Left forelimb (tissue), 1 donor: ENCODE results near the gene DPYD.

ENCODE experiments used
- DNase-seq: peaks from one replicate; pipeline ENCODE4 v3.0.0-alpha.2; 2018; ENCODE audit warnings: low spot score

The DPYD gene

GRCh38 chr1:97143236-97143882 lies 777.5 kb downstream of the DPYD start:
- DNase-seq, result no peak

- DNase-seq, result no peak
These were observed 780.2 kb downstream of the DPYD start for GRCh38 chr1:97140611-97141010.

- no peak for DNase-seq
These were observed 781.3 kb downstream of the DPYD start for GRCh38 chr1:97139512-97139911.

GRCh38 chr1:97138515-97139032 lies 782.3 kb downstream of the DPYD start:
- DNase-seq, result no peak

GRCh38 chr1:97137862-97138514 lies 782.8 kb downstream of the DPYD start:
- DNase-seq, result no peak

- DNase-seq, result no peak
These were observed 783.8 kb downstream of the DPYD start for GRCh38 chr1:97136996-97137395.

- no peak for DNase-seq
These were observed 784.9 kb downstream of the DPYD start for GRCh38 chr1:97135972-97136371.

- no peak for DNase-seq
These were observed 792.4 kb downstream of the DPYD start for GRCh38 chr1:97128426-97128825.

- DNase-seq, result no peak
These were observed 797.0 kb downstream of the DPYD start for GRCh38 chr1:97123717-97124431.

GRCh38 chr1:97120806-97121205 lies 800.0 kb downstream of the DPYD start:
- no peak for DNase-seq

GRCh38 chr1:97119260-97120158 lies 801.3 kb downstream of the DPYD start:
- DNase-seq, result no peak

- DNase-seq, result no peak
These were observed 806.0 kb downstream of the DPYD start for GRCh38 chr1:97114842-97115241.

GRCh38 chr1:97112442-97112841 lies 808.4 kb downstream of the DPYD start:
- no peak for DNase-seq

GRCh38 chr1:97108179-97108578 lies 812.7 kb downstream of the DPYD start:
- no peak for DNase-seq

- no peak for DNase-seq
These were observed 815.3 kb downstream of the DPYD start for GRCh38 chr1:97105531-97105930.

- no peak for DNase-seq
These were observed 819.3 kb downstream of the DPYD start for GRCh38 chr1:97101509-97101908.

GRCh38 chr1:97097404-97097925 lies 823.4 kb downstream of the DPYD start:
- no peak for DNase-seq

- DNase-seq, result no peak
These were observed 825.1 kb downstream of the DPYD start for GRCh38 chr1:97095764-97096163.

- DNase-seq, result no peak
These were observed 826.4 kb downstream of the DPYD start for GRCh38 chr1:97094247-97094972.

- no peak for DNase-seq
These were observed 827.1 kb downstream of the DPYD start for GRCh38 chr1:97093741-97094140.

GRCh38 chr1:97092824-97093223 lies 828.0 kb downstream of the DPYD start:
- no peak for DNase-seq
